Thyroid gland (tissue), 4 donors: Measurements from ENCODE around the gene GLG1. TPM values are rescaled to one million over a fixed set of nuclear protein-coding genes. Genes with fewer than 3 reads are reported as not detected.
"Not testable (repeated sequence)": the region's sequence is repeated elsewhere in the genome, so short reads cannot be mapped to it uniquely, and the experiment has no call there.

Experiments used
- DNase-seq, 2 donors: peaks; one replicate each; pipeline ENCODE4 v3.0.0-alpha.2; 2019
- H3K27ac ChIP-seq, 3 donors: fragments of 200-600 bp; sonication (generic); 1 replicate in 2 of 3; 2 replicates in 1 of 3; pipeline ENCODE4 v1.5.1; 2016 to 2019; ENCODE audit warnings: mild to moderate bottlenecking in 1 of 3, moderate library complexity in 1 of 3
- H3K27me3 ChIP-seq: fragments of 200-600 bp; sonication (generic); one replicate; pipeline ENCODE4 v1.5.1; 2019
- H3K36me3 ChIP-seq, 2 donors: fragments of 200-600 bp; sonication (generic); one replicate each; pipeline ENCODE4 v1.5.1; 2016 to 2019
- H3K4me1 ChIP-seq, 2 donors: fragments of 200-600 bp; sonication (generic); one replicate each; pipeline ENCODE4 v1.5.1; 2017 to 2019
- H3K4me3 ChIP-seq, 3 donors: fragments of 200-600 bp; sonication (generic); replicated peaks in 1 of 3; 1 replicate in 2 of 3; 2 replicates in 1 of 3; pipeline ENCODE4 v1.5.1; 2016; ENCODE audit warnings: mild to moderate bottlenecking in 1 of 3
- H3K9me3 ChIP-seq: fragments of 200-600 bp; sonication (generic); one replicate; pipeline ENCODE4 v1.5.1; 2017
- CTCF ChIP-seq, 6 experiments: fragments of 200-600 bp in 3 of 6; fragments of 450-650 bp in 3 of 6; sonication (generic) in 3 of 6; IDR thresholded peaks; one replicate each; pipeline ENCODE4 v1.5.1; 2016 to 2019; ENCODE audit warnings: antibody characterized with exemption in 6 of 6, mild to moderate bottlenecking in 2 of 6, inconsistent platforms in 1 of 6, moderate library complexity in 1 of 6
- POLR2A ChIP-seq, 2 donors: fragments of 450-650 bp; IDR thresholded peaks; one replicate each; pipeline ENCODE4 v1.6.1; 2017; ENCODE audit warnings: antibody characterized with exemption in 2 of 2, mild to moderate bottlenecking in 2 of 2, moderate library complexity in 1 of 2
- WGBS, 2 donors: methylation state at CpG; one replicate each; pipeline ENCODE4 v1.1.5; 2017; 5-methylcytosine and 5-hydroxymethylcytosine counted together
- intact Hi-C: fragments of 100-400 bp; cut with DNase I; formaldehyde crosslinking; loops from one replicate; pipeline ENCODE4 v1.15.1; 2023
- total RNA-seq, 4 donors: library from RNA; depleted of rRNA; stranded (reverse); fragments of >200 nt; gene quantifications; one replicate each; pipeline ENCODE4 v1.2.3, GENCODE V29; 2016

GLG1 gene
- total RNA-seq, 4 donors from 2014 or later: 127 to 182 (median 151) TPM

- H3K27ac ChIP-seq, intact Hi-C loops, H3K36me3 ChIP-seq, H3K27me3 ChIP-seq, H3K9me3 ChIP-seq, DNase-seq, H3K4me3 ChIP-seq, H3K4me1 ChIP-seq: not testable (repeated sequence)
- WGBS, 2 donors: 74 to 100% methylated on average over 1 of the region's 1 CpG
Measured at GRCh38 chr16:74537746-74538145, 69.2 kb downstream of the GLG1 start.

GRCh38 chr16:74534650-74535049 lies 72.3 kb downstream of the GLG1 start:
- 79 to 94% methylated on average over 3 to 4 of the region's 4 CpGs for WGBS, 2 donors
- DNase-seq, H3K4me3 ChIP-seq, H3K36me3 ChIP-seq, H3K27me3 ChIP-seq, intact Hi-C loops, H3K27ac ChIP-seq, H3K4me1 ChIP-seq, H3K9me3 ChIP-seq: not testable (repeated sequence)

GRCh38 chr16:74524926-74525325 lies 82.0 kb downstream of the GLG1 start:
- TF ChIP-seq POLR2A (IDR thresholded peaks at IDR 0.05) (no peak), CTCF (IDR thresholded peaks at IDR 0.05) (no peak)
- no peaks in the 10 kb centered on the region for H3K4me1 ChIP-seq
- H3K27me3 ChIP-seq: no peaks in the 10 kb centered on the region
- intact Hi-C loops: no loop called here
- H3K4me3 ChIP-seq: no peak overlapping the region
- no peaks in the 10 kb centered on the region for H3K9me3 ChIP-seq
- H3K36me3 ChIP-seq: no peaks in the 10 kb centered on the region
- DNase-seq: no peak
- H3K27ac ChIP-seq: no peak overlapping the region

GRCh38 chr16:74524117-74524516 lies 82.8 kb downstream of the GLG1 start:
- H3K36me3 ChIP-seq: no peaks in the 10 kb centered on the region
- no peak overlapping the region for H3K4me3 ChIP-seq
- H3K27ac ChIP-seq: no peak overlapping the region
- no peak for TF ChIP-seq CTCF (IDR thresholded peaks at IDR 0.05)
- no peak for TF ChIP-seq POLR2A (IDR thresholded peaks at IDR 0.05)
- H3K4me1 ChIP-seq: no peaks in the 10 kb centered on the region
- intact Hi-C loops: no loop called here
- WGBS, 2 donors: 97% methylated on average over 5 of the region's 5 CpGs
- no peak for DNase-seq
- H3K9me3 ChIP-seq: no peaks in the 10 kb centered on the region
- no peaks in the 10 kb centered on the region for H3K27me3 ChIP-seq

GRCh38 chr16:74523706-74524105 lies 83.2 kb downstream of the GLG1 start:
- H3K4me3 ChIP-seq, H3K27me3 ChIP-seq, DNase-seq, intact Hi-C loops, H3K4me1 ChIP-seq, H3K27ac ChIP-seq, H3K9me3 ChIP-seq, H3K36me3 ChIP-seq: not testable (repeated sequence)
- WGBS, 2 donors: 99% methylated on average over 3 of the region's 3 CpGs

GRCh38 chr16:74522160-74522559 lies 84.8 kb downstream of the GLG1 start:
- Histone ChIP-seq H3K27me3 (no peaks in the 10 kb centered on the region), H3K4me3 (no peak overlapping the region), H3K27ac (no peak overlapping the region), H3K36me3 (no peaks in the 10 kb centered on the region), H3K9me3 (no peaks in the 10 kb centered on the region), H3K4me1 (no peaks in the 10 kb centered on the region)
- no peak for TF ChIP-seq POLR2A (IDR thresholded peaks at IDR 0.05)
- intact Hi-C loops: no loop called here
- WGBS, 2 donors: 96% methylated on average over 6 of the region's 6 CpGs
- no peak for DNase-seq

- Histone ChIP-seq H3K9me3 (no peaks in the 10 kb centered on the region), H3K36me3 (no peaks in the 10 kb centered on the region), H3K27ac (no peak overlapping the region), H3K27me3 (no peaks in the 10 kb centered on the region), H3K4me3 (no peak overlapping the region), H3K4me1 (no peaks in the 10 kb centered on the region)
- DNase-seq: no peak
- no peak for TF ChIP-seq CTCF (IDR thresholded peaks at IDR 0.05)
- no peak for TF ChIP-seq POLR2A (IDR thresholded peaks at IDR 0.05)
- intact Hi-C loops: no loop called here
- 64% methylated on average over 4 of the region's 4 CpGs for WGBS, 2 donors
Measured at GRCh38 chr16:74521691-74522090, 85.2 kb downstream of the GLG1 start.

GRCh38 chr16:74518934-74519333 lies 88.0 kb downstream of the GLG1 start:
- H3K36me3 ChIP-seq, H3K27ac ChIP-seq, H3K27me3 ChIP-seq, intact Hi-C loops, H3K4me3 ChIP-seq, H3K9me3 ChIP-seq, DNase-seq, H3K4me1 ChIP-seq: not testable (repeated sequence)
- 92 to 100% methylated on average over 1 of the region's 1 CpG for WGBS, 2 donors
